Loucy (cell line): ENCODE results near the gene ARMC5.
"Not testable (repeated sequence)": the region's sequence is repeated elsewhere in the genome, so short reads cannot be mapped to it uniquely, and the experiment has no call there.

Source experiments
- H2AFZ ChIP-seq: fragments of 200-600 bp; sonication (generic); 2 replicates; pipeline ENCODE4 v1.6.0; 2016; ENCODE audit warnings: antibody characterized with exemption, mild to moderate bottlenecking, low read length, moderate library complexity
- H3F3A ChIP-seq: fragments of 200-600 bp; 2 replicates; pipeline ENCODE4 v1.6.0; 2016; ENCODE audit warnings: antibody characterized with exemption, low read depth, mild to moderate bottlenecking
- H3K27me3 ChIP-seq: fragments of 200-600 bp; sonication (generic); 2 replicates; pipeline ENCODE4 v1.6.1; 2014; ENCODE audit warnings: low read length, mild to moderate bottlenecking; ENCODE audit not compliant: insufficient read depth, poor library complexity, severe bottlenecking
- H3K36me3 ChIP-seq: fragments of 200-600 bp; sonication (generic); 2 replicates; pipeline ENCODE4 v1.6.1; 2016; ENCODE audit warnings: low read length; ENCODE audit not compliant: insufficient read depth
- H3K4me1 ChIP-seq: fragments of 200-600 bp; sonication (generic); 2 replicates; pipeline ENCODE4 v1.5.1; 2014; ENCODE audit warnings: low read length, mild to moderate bottlenecking; ENCODE audit not compliant: insufficient read depth, poor library complexity, severe bottlenecking
- H3K4me2 ChIP-seq: fragments of 200-600 bp; sonication (generic); 2 replicates; pipeline ENCODE4 v1.6.0; 2014; ENCODE audit warnings: antibody characterized with exemption, low read length, low read depth, mild to moderate bottlenecking; ENCODE audit not compliant: poor library complexity, severe bottlenecking
- H3K4me3 ChIP-seq: fragments of 200-600 bp; sonication (generic); 2 replicates; pipeline ENCODE4 v1.5.1; 2014; ENCODE audit warnings: low read length, mild to moderate bottlenecking, mixed read lengths; ENCODE audit not compliant: poor library complexity, severe bottlenecking
- H3K79me2 ChIP-seq: fragments of 200-600 bp; sonication (generic); 2 replicates; pipeline ENCODE4 v1.6.1; 2014; ENCODE audit warnings: low read length; ENCODE audit not compliant: insufficient read depth
- H3K9ac ChIP-seq: fragments of 200-600 bp; sonication (generic); 2 replicates; pipeline ENCODE4 v1.6.0; 2014; ENCODE audit warnings: mild to moderate bottlenecking, low read depth, low read length, moderate library complexity; ENCODE audit not compliant: poor library complexity, severe bottlenecking
- H3K9me2 ChIP-seq: fragments of 200-600 bp; sonication (generic); replicated peaks from 2 replicates; pipeline ENCODE4 v1.6.1; 2016; ENCODE audit warnings: low read depth, low read length, mixed read lengths
- H3K9me3 ChIP-seq: fragments of 200-600 bp; sonication (generic); 2 replicates; pipeline ENCODE4 v1.6.1; 2014; ENCODE audit warnings: mild to moderate bottlenecking, antibody characterized with exemption, low read length, low read depth; ENCODE audit not compliant: insufficient read depth
- H4K20me1 ChIP-seq: fragments of 200-600 bp; sonication (generic); 2 replicates; pipeline ENCODE4 v1.6.0; 2014; ENCODE audit warnings: antibody characterized with exemption, low read length, mild to moderate bottlenecking; ENCODE audit not compliant: insufficient read depth, poor library complexity, severe bottlenecking
- CTCF ChIP-seq: fragments of 200-600 bp; sonication (generic); conservative IDR thresholded peaks from 2 replicates; pipeline ENCODE4 v1.5.1; 2014; ENCODE audit warnings: mild to moderate bottlenecking, antibody characterized with exemption, low read length
- EZH2phosphoT487 ChIP-seq: fragments of 200-600 bp; IDR thresholded peaks from 2 replicates; pipeline ENCODE4 v1.6.1; 2018; ENCODE audit warnings: antibody characterized with exemption, mild to moderate bottlenecking, moderate library complexity, borderline replicate concordance

Gene ARMC5

GRCh38 chr16:31436221-31437045 lies 22.9 kb upstream of the ARMC5 start:
- no peak overlapping the region for H3K4me3 ChIP-seq
- H3F3A ChIP-seq, result no peaks in the 10 kb centered on the region
- no peaks in the 10 kb centered on the region for H3K27me3 ChIP-seq
- no peaks in the 10 kb centered on the region for H3K36me3 ChIP-seq
- no peaks in the 10 kb centered on the region for H3K79me2 ChIP-seq
- H3K9me3 ChIP-seq, result no peaks in the 10 kb centered on the region
- no peak overlapping the region for H3K9ac ChIP-seq
- no peak overlapping the region for H3K4me2 ChIP-seq
- no peak for TF ChIP-seq CTCF
- no peak for TF ChIP-seq EZH2phosphoT487
- no peaks in the 10 kb centered on the region for H4K20me1 ChIP-seq
- no peaks in the 10 kb centered on the region for H3K9me2 ChIP-seq
- peaks cover 15% of the 10 kb centered on the region for H3K4me1 ChIP-seq
- no peak overlapping the region for H2AFZ ChIP-seq

GRCh38 chr16:31438414-31438813 lies 20.9 kb upstream of the ARMC5 start:
- H3K4me1 ChIP-seq, result peaks cover 15% of the 10 kb centered on the region
- H4K20me1 ChIP-seq, result no peaks in the 10 kb centered on the region
- no peak overlapping the region for H3K4me2 ChIP-seq
- H3K27me3 ChIP-seq, result no peaks in the 10 kb centered on the region
- H3K79me2 ChIP-seq, result no peaks in the 10 kb centered on the region
- H2AFZ ChIP-seq, result no peak overlapping the region
- no peaks in the 10 kb centered on the region for H3F3A ChIP-seq
- TF ChIP-seq CTCF, result no peak
- TF ChIP-seq EZH2phosphoT487, result no peak
- H3K36me3 ChIP-seq, result no peaks in the 10 kb centered on the region
- no peaks in the 10 kb centered on the region for H3K9me3 ChIP-seq
- no peak overlapping the region for H3K9ac ChIP-seq
- H3K9me2 ChIP-seq, result no peaks in the 10 kb centered on the region
- no peak overlapping the region for H3K4me3 ChIP-seq

GRCh38 chr16:31439023-31439422 lies 20.3 kb upstream of the ARMC5 start:
- not testable (repeated sequence) for H3K9me3 ChIP-seq, H2AFZ ChIP-seq, H3K27me3 ChIP-seq, H3K79me2 ChIP-seq, H4K20me1 ChIP-seq, H3K4me3 ChIP-seq, H3K36me3 ChIP-seq, H3F3A ChIP-seq, H3K9me2 ChIP-seq, H3K4me2 ChIP-seq, H3K9ac ChIP-seq
- peaks cover 15% of the 10 kb centered on the region for H3K4me1 ChIP-seq

GRCh38 chr16:31439519-31439918 lies 19.8 kb upstream of the ARMC5 start:
- Histone ChIP-seq H3F3A (no peaks in the 10 kb centered on the region), H3K4me2 (no peak overlapping the region), H3K36me3 (no peaks in the 10 kb centered on the region), H3K9ac (no peak overlapping the region), H3K9me2 (no peaks in the 10 kb centered on the region), H2AFZ (no peak overlapping the region), H3K27me3 (no peaks in the 10 kb centered on the region), H3K79me2 (no peaks in the 10 kb centered on the region), H3K9me3 (no peaks in the 10 kb centered on the region), H4K20me1 (no peaks in the 10 kb centered on the region), H3K4me3 (no peak overlapping the region), H3K4me1 (peaks cover 15% of the 10 kb centered on the region)
- TF ChIP-seq EZH2phosphoT487 (no peak), CTCF (no peak)
